Erythroblast (primary cell): Measurements from ENCODE around the gene RERE.

Source experiments
- GATA1 ChIP-seq: IDR thresholded peaks from 2 replicates; pipeline ENCODE4 v1.6.1; 2011; ENCODE audit warnings: low read depth, mild to moderate bottlenecking, control low read depth, low read length, moderate library complexity
- POLR2A ChIP-seq: IDR thresholded peaks from 2 replicates; pipeline ENCODE4 v1.6.1; 2011; ENCODE audit warnings: mild to moderate bottlenecking, low read length

DNA sequence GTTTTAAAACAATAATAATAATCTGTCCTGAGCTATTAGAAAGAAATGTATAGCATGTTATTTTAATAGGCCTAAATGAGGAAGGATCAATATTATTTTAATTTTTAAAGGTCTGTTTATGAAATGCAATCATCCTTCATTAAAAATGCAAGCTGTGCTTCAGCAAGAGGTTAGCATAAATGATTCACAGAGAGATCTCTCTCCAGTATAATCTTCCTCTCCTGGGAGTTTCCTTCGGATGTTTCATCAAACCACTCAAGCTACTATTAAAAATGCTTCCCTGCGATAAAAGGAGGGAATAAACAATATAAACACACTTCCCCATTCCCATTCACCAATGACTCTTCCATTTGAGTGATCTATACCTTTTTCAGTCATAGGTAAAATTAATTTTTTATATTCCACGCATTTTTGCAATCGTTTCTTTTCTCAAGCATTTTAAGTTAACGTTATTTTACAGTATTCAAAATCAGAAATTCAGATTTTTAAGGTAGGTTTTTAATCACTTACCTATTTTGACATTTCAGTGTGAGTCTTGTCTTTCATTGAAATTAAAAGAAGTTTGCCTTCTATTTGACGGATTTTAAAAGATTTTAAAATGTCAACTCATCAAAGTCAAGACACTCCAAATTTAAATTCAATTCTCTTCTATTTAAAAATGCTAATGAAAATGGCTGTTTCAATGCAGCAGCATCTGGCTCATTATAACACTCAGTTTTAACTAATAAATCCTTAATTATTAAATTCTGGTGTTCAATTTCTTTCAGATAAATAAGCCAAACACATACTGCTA, 64.3 kb downstream of the RERE start:
- no peak for TF ChIP-seq POLR2A
- TF ChIP-seq GATA1: no peak
